Endothelial cell (in vitro differentiated cells): ENCODE results near the gene TNFAIP8L3. TPM values are rescaled to one million over a fixed set of nuclear protein-coding genes. Genes with fewer than 3 reads are reported as not detected.

ENCODE experiments used
- DNase-seq: peaks from one replicate; pipeline ENCODE4 v3.0.0; 2021; ENCODE audit warnings: low spot score
- H3K27ac Mint-ChIP-seq: one replicate; pipeline ENCODE4 v1.8.0; 2021; ENCODE audit warnings: mixed read lengths, inconsistent platforms; ENCODE audit not compliant: unreplicated experiment
- H3K27me3 Mint-ChIP-seq: one replicate; pipeline ENCODE4 v1.8.0; 2021; ENCODE audit warnings: mild to moderate bottlenecking, moderate library complexity, mixed read lengths, inconsistent platforms; ENCODE audit not compliant: unreplicated experiment
- H3K36me3 Mint-ChIP-seq: one replicate; pipeline ENCODE4 v1.8.0; 2021; ENCODE audit warnings: mild to moderate bottlenecking, low read depth, mixed read lengths, inconsistent platforms; ENCODE audit not compliant: unreplicated experiment
- H3K4me1 Mint-ChIP-seq: one replicate; pipeline ENCODE4 v1.8.0; 2021; ENCODE audit warnings: mild to moderate bottlenecking, mixed read lengths, inconsistent platforms; ENCODE audit not compliant: unreplicated experiment
- H3K4me3 Mint-ChIP-seq: one replicate; pipeline ENCODE4 v1.8.0; 2021; ENCODE audit warnings: mild to moderate bottlenecking, mixed read lengths, inconsistent platforms; ENCODE audit not compliant: unreplicated experiment
- H3K9me3 Mint-ChIP-seq: one replicate; pipeline ENCODE4 v1.8.0; 2021; ENCODE audit warnings: mixed read lengths, inconsistent platforms; ENCODE audit not compliant: unreplicated experiment
- CTCF ChIP-seq: fragments of 200-600 bp; sonication (generic); IDR thresholded peaks from one replicate; pipeline ENCODE4 v1.5.0; 2021; ENCODE audit warnings: antibody characterized with exemption; ENCODE audit not compliant: unreplicated experiment
- total RNA-seq: library from RNA; stranded (reverse); fragmentation: NEBNext Ultra II Directional; extraction: Animal tissue kit (Norgen Biotek cat#: 25700); gene quantifications from one replicate; pipeline ENCODE4 v1.2.1, GENCODE V29; 2021; ENCODE audit not compliant: unreplicated experiment

Gene TNFAIP8L3
- total RNA-seq, 1 donor from 2014 or later = 0.77 TPM

- no peak overlapping the region for H3K27ac Mint-ChIP-seq
- DNase-seq = no peak
- no peak overlapping the region for H3K4me3 Mint-ChIP-seq
- H3K27me3 Mint-ChIP-seq = peaks cover 12% of the 10 kb centered on the region
- H3K9me3 Mint-ChIP-seq = no peaks in the 10 kb centered on the region
- TF ChIP-seq CTCF = no peak
- peaks cover 10% of the 10 kb centered on the region for H3K4me1 Mint-ChIP-seq
- no peaks in the 10 kb centered on the region for H3K36me3 Mint-ChIP-seq
These were observed 4.8 kb downstream of the TNFAIP8L3 start for GRCh38 chr15:51089699-51090453.

GRCh38 chr15:51089041-51089440 lies 5.7 kb downstream of the TNFAIP8L3 start:
- H3K36me3 Mint-ChIP-seq = no peaks in the 10 kb centered on the region
- H3K27me3 Mint-ChIP-seq = peaks cover 10% of the 10 kb centered on the region
- peaks cover 9% of the 10 kb centered on the region for H3K4me1 Mint-ChIP-seq
- no peak overlapping the region for H3K4me3 Mint-ChIP-seq
- TF ChIP-seq CTCF = no peak
- DNase-seq = no peak
- H3K9me3 Mint-ChIP-seq = no peaks in the 10 kb centered on the region
- H3K27ac Mint-ChIP-seq = no peak overlapping the region

GRCh38 chr15:51088585-51088984 lies 6.1 kb downstream of the TNFAIP8L3 start:
- TF ChIP-seq CTCF = no peak
- H3K9me3 Mint-ChIP-seq = no peaks in the 10 kb centered on the region
- no peaks in the 10 kb centered on the region for H3K36me3 Mint-ChIP-seq
- no peak overlapping the region for H3K4me3 Mint-ChIP-seq
- no peak overlapping the region for H3K27ac Mint-ChIP-seq
- peaks cover 9% of the 10 kb centered on the region for H3K4me1 Mint-ChIP-seq
- DNase-seq = no peak
- peaks cover 8% of the 10 kb centered on the region for H3K27me3 Mint-ChIP-seq

- Mint-ChIP-seq H3K9me3 (no peaks in the 10 kb centered on the region), H3K27ac (no peak overlapping the region), H3K4me3 (no peak overlapping the region), H3K27me3 (peaks cover 8% of the 10 kb centered on the region), H3K4me1 (peaks cover 5% of the 10 kb centered on the region), H3K36me3 (no peaks in the 10 kb centered on the region)
- TF ChIP-seq CTCF = no peak
- no peak for DNase-seq
These were observed 7.2 kb downstream of the TNFAIP8L3 start for GRCh38 chr15:51087513-51087912.

GRCh38 chr15:51086409-51086808 lies 8.3 kb downstream of the TNFAIP8L3 start:
- Mint-ChIP-seq H3K4me1 (peaks cover 4% of the 10 kb centered on the region), H3K4me3 (no peak overlapping the region), H3K36me3 (no peaks in the 10 kb centered on the region), H3K9me3 (no peaks in the 10 kb centered on the region), H3K27ac (no peak overlapping the region), H3K27me3 (peaks cover 7% of the 10 kb centered on the region)
- no peak for DNase-seq
- no peak for TF ChIP-seq CTCF
